SJSA1 (cell line): ENCODE measurements around the gene EPB41L4A. TPM values are rescaled to one million over a fixed set of nuclear protein-coding genes. Genes with fewer than 3 reads are reported as not detected.

Experiments
- DNase-seq, 2 experiments: peaks; one replicate each; pipeline ENCODE4 v3.0.0-alpha.2; 2015 to 2020; ENCODE audit warnings: low spot score in 2 of 2, low read depth in 1 of 2
- H3K27ac ChIP-seq: fragments of 250-450 bp; sonication (Bioruptor Pico); 2 replicates; pipeline ENCODE4 v1.5.1; 2020; ENCODE audit warnings: mild to moderate bottlenecking, moderate library complexity
- H3K27me3 ChIP-seq: fragments of 250-450 bp; sonication (Bioruptor Pico); replicated peaks from 2 replicates; pipeline ENCODE4 v1.5.1; 2020; ENCODE audit warnings: mild to moderate bottlenecking, moderate library complexity
- H3K36me3 ChIP-seq: fragments of 250-450 bp; sonication (Bioruptor Pico); 2 replicates; pipeline ENCODE4 v1.5.1; 2020; ENCODE audit warnings: mild to moderate bottlenecking
- H3K4me1 ChIP-seq: fragments of 250-450 bp; sonication (Bioruptor Pico); replicated peaks from 2 replicates; pipeline ENCODE4 v1.6.1; 2021; ENCODE audit warnings: mild to moderate bottlenecking
- H3K4me3 ChIP-seq: fragments of 250-450 bp; sonication (Bioruptor Pico); 2 replicates; pipeline ENCODE4 v1.5.1; 2020; ENCODE audit warnings: mild to moderate bottlenecking
- H3K9me3 ChIP-seq: fragments of 250-450 bp; sonication (Bioruptor Pico); replicated peaks from 2 replicates; pipeline ENCODE4 v1.5.1; 2020; ENCODE audit warnings: mild to moderate bottlenecking
- total RNA-seq: library from RNA; depleted of rRNA; stranded (reverse); fragments of >200 nt; shearing (Covaris generic); gene quantifications from 2 replicates; pipeline ENCODE4 v1.2.3, GENCODE V29; 2014

Gene EPB41L4A
- total RNA-seq, 1 experiment from 2014 or later = 0.11 TPM

GRCh38 chr5:112386766-112387165 lies 32.3 kb downstream of the EPB41L4A start:
- no peak for DNase-seq
- Histone ChIP-seq H3K27ac (no peak overlapping the region), H3K4me3 (no peak overlapping the region), H3K36me3 (no peaks in the 10 kb centered on the region), H3K9me3 (no peaks in the 10 kb centered on the region), H3K27me3 (peaks cover 10% of the 10 kb centered on the region; the same call in 1 of the 2 replicates), H3K4me1 (no peaks in the 10 kb centered on the region)

- Histone ChIP-seq H3K4me1 (no peaks in the 10 kb centered on the region), H3K27ac (no peak overlapping the region), H3K9me3 (no peaks in the 10 kb centered on the region), H3K27me3 (peaks cover 10% of the 10 kb centered on the region; the same call in 1 of the 2 replicates), H3K36me3 (no peaks in the 10 kb centered on the region), H3K4me3 (no peak overlapping the region)
- no peak for DNase-seq
These were observed 33.1 kb downstream of the EPB41L4A start for GRCh38 chr5:112385969-112386368.

GRCh38 chr5:112385566-112385965 lies 33.5 kb downstream of the EPB41L4A start:
- no peak for DNase-seq
- peaks cover 10% of the 10 kb centered on the region; the same call in 1 of the 2 replicates for H3K27me3 ChIP-seq
- H3K27ac ChIP-seq = no peak overlapping the region
- H3K36me3 ChIP-seq = no peaks in the 10 kb centered on the region
- no peak overlapping the region for H3K4me3 ChIP-seq
- H3K9me3 ChIP-seq = no peaks in the 10 kb centered on the region
- H3K4me1 ChIP-seq = no peaks in the 10 kb centered on the region

- Histone ChIP-seq H3K9me3 (no peaks in the 10 kb centered on the region), H3K4me1 (no peaks in the 10 kb centered on the region), H3K4me3 (no peak overlapping the region), H3K36me3 (no peaks in the 10 kb centered on the region), H3K27ac (no peak overlapping the region), H3K27me3 (peaks cover 8% of the 10 kb centered on the region)
- no peak for DNase-seq
These were observed 34.6 kb downstream of the EPB41L4A start for GRCh38 chr5:112384523-112384922.

GRCh38 chr5:112382886-112383285 lies 36.2 kb downstream of the EPB41L4A start:
- Histone ChIP-seq H3K27me3 (peaks cover 8% of the 10 kb centered on the region; the same call in 1 of the 2 replicates), H3K9me3 (no peaks in the 10 kb centered on the region), H3K36me3 (no peaks in the 10 kb centered on the region), H3K4me1 (no peaks in the 10 kb centered on the region), H3K27ac (no peak overlapping the region), H3K4me3 (no peak overlapping the region)
- no peak for DNase-seq

GRCh38 chr5:112381521-112381920 lies 37.6 kb downstream of the EPB41L4A start:
- no peak overlapping the region for H3K4me3 ChIP-seq
- DNase-seq = no peak
- no peaks in the 10 kb centered on the region for H3K9me3 ChIP-seq
- H3K27ac ChIP-seq = no peak overlapping the region
- peaks cover 8% of the 10 kb centered on the region; the same call in 1 of the 2 replicates for H3K27me3 ChIP-seq
- H3K4me1 ChIP-seq = no peaks in the 10 kb centered on the region
- H3K36me3 ChIP-seq = no peaks in the 10 kb centered on the region

- H3K27me3 ChIP-seq = peaks cover 8% of the 10 kb centered on the region; the same call in 1 of the 2 replicates
- no peaks in the 10 kb centered on the region for H3K4me1 ChIP-seq
- no peaks in the 10 kb centered on the region for H3K9me3 ChIP-seq
- H3K4me3 ChIP-seq = no peak overlapping the region
- no peak overlapping the region for H3K27ac ChIP-seq
- H3K36me3 ChIP-seq = no peaks in the 10 kb centered on the region
- no peak for DNase-seq
These were observed 39.3 kb downstream of the EPB41L4A start for GRCh38 chr5:112379542-112380325.

- Histone ChIP-seq H3K4me3 (no peak overlapping the region), H3K4me1 (no peaks in the 10 kb centered on the region), H3K27ac (no peak overlapping the region), H3K36me3 (no peaks in the 10 kb centered on the region), H3K9me3 (no peaks in the 10 kb centered on the region), H3K27me3 (peaks cover 8% of the 10 kb centered on the region; the same call in 1 of the 2 replicates)
- DNase-seq = no peak
These were observed 44.3 kb downstream of the EPB41L4A start for GRCh38 chr5:112374818-112375217.

- DNase-seq = no peak
- Histone ChIP-seq H3K9me3 (no peaks in the 10 kb centered on the region), H3K27ac (no peak overlapping the region)
These were observed 44.7 kb downstream of the EPB41L4A start for GRCh38 chr5:112374356-112374755.

GRCh38 chr5:112373885-112374284 lies 45.2 kb downstream of the EPB41L4A start:
- no peak overlapping the region for H3K27ac ChIP-seq
- H3K4me3 ChIP-seq = no peak overlapping the region
- peaks cover 3% of the 10 kb centered on the region; the same call in 1 of the 2 replicates for H3K27me3 ChIP-seq
- no peaks in the 10 kb centered on the region for H3K9me3 ChIP-seq
- H3K36me3 ChIP-seq = no peaks in the 10 kb centered on the region
- no peaks in the 10 kb centered on the region for H3K4me1 ChIP-seq
- no peak for DNase-seq

More at GRCh38 chr5:112374356-112374755, 44.7 kb downstream of the EPB41L4A start:
- H3K4me1 ChIP-seq = no peaks in the 10 kb centered on the region
- no peak overlapping the region for H3K4me3 ChIP-seq
- peaks cover 5% of the 10 kb centered on the region; the same call in 1 of the 2 replicates for H3K27me3 ChIP-seq
- H3K36me3 ChIP-seq = no peaks in the 10 kb centered on the region

- H3K36me3 ChIP-seq = no peaks in the 10 kb centered on the region
- no peak for DNase-seq
- no peaks in the 10 kb centered on the region for H3K9me3 ChIP-seq
These were observed 46.5 kb downstream of the EPB41L4A start for GRCh38 chr5:112372543-112372942.

GRCh38 chr5:112371067-112371466 lies 48.0 kb downstream of the EPB41L4A start:
- H3K27ac ChIP-seq = no peak overlapping the region
- H3K9me3 ChIP-seq = no peaks in the 10 kb centered on the region
- H3K4me3 ChIP-seq = no peak overlapping the region
- no peaks in the 10 kb centered on the region for H3K4me1 ChIP-seq
- DNase-seq = no peak
- H3K36me3 ChIP-seq = no peaks in the 10 kb centered on the region
- H3K27me3 ChIP-seq = no peaks in the 10 kb centered on the region; the same call in 1 of the 2 replicates

More at GRCh38 chr5:112372543-112372942, 46.5 kb downstream of the EPB41L4A start:
- Histone ChIP-seq H3K4me3 (no peak overlapping the region), H3K27ac (no peak overlapping the region), H3K4me1 (no peaks in the 10 kb centered on the region), H3K27me3 (no peaks in the 10 kb centered on the region; the same call in 1 of the 2 replicates)

GRCh38 chr5:112367400-112367799 lies 51.7 kb downstream of the EPB41L4A start:
- H3K27ac ChIP-seq = no peak overlapping the region
- H3K4me1 ChIP-seq = no peaks in the 10 kb centered on the region
- H3K27me3 ChIP-seq = no peaks in the 10 kb centered on the region; the same call in 1 of the 2 replicates
- no peaks in the 10 kb centered on the region for H3K9me3 ChIP-seq
- no peaks in the 10 kb centered on the region for H3K36me3 ChIP-seq
- no peak for DNase-seq
- no peak overlapping the region for H3K4me3 ChIP-seq

- DNase-seq = no peak
- Histone ChIP-seq H3K27me3 (no peaks in the 10 kb centered on the region; the same call in 1 of the 2 replicates), H3K27ac (no peak overlapping the region), H3K4me3 (no peak overlapping the region), H3K9me3 (no peaks in the 10 kb centered on the region), H3K36me3 (no peaks in the 10 kb centered on the region), H3K4me1 (no peaks in the 10 kb centered on the region)
These were observed 52.1 kb downstream of the EPB41L4A start for GRCh38 chr5:112366987-112367386.
